GM23338 (cell line): ENCODE measurements around the gene JAKMIP1. TPM values are rescaled to one million over a fixed set of nuclear protein-coding genes. Genes with fewer than 3 reads are reported as not detected.

Source experiments
- ATAC-seq: fragments of 200-7000 bp; cut with Tn5 transposase; 3 replicates; pipeline ENCODE4 v1.9.1; 2020
- DNase-seq: peaks from one replicate; pipeline ENCODE4 v3.0.0-alpha.2; 2015; ENCODE audit warnings: low spot score
- H2AFZ ChIP-seq: fragments of 200-600 bp; sonication (generic); 2 replicates; pipeline ENCODE4 v1.8.0; 2016; ENCODE audit warnings: antibody characterized with exemption, mild to moderate bottlenecking, moderate library complexity
- H3F3A ChIP-seq: fragments of 200-600 bp; sonication (generic); replicated peaks from 2 replicates; pipeline ENCODE4 v1.8.0; 2017; ENCODE audit warnings: antibody characterized with exemption, mixed run types, low read depth
- H3K27ac ChIP-seq: fragments of 200-600 bp; sonication (generic); 2 replicates; pipeline ENCODE4 v1.6.1; 2016; ENCODE audit warnings: low read depth
- H3K27me3 ChIP-seq: fragments of 200-600 bp; sonication (generic); 2 replicates; pipeline ENCODE4 v1.8.0; 2016; ENCODE audit warnings: mild to moderate bottlenecking, mixed run types, moderate library complexity; ENCODE audit not compliant: insufficient read depth
- H3K36me3 ChIP-seq: fragments of 200-600 bp; sonication (generic); 2 replicates; pipeline ENCODE4 v1.8.0; 2016; ENCODE audit warnings: mild to moderate bottlenecking; ENCODE audit not compliant: insufficient read depth
- H3K4me1 ChIP-seq: fragments of 200-600 bp; sonication (generic); 2 replicates; pipeline ENCODE4 v1.8.0; 2016; ENCODE audit warnings: mild to moderate bottlenecking, moderate library complexity; ENCODE audit not compliant: insufficient read depth
- H3K4me2 ChIP-seq: fragments of 200-600 bp; sonication (generic); 2 replicates; pipeline ENCODE4 v1.7.1; 2017; ENCODE audit warnings: mixed run types
- H3K4me3 ChIP-seq: fragments of 200-600 bp; sonication (generic); 2 replicates; pipeline ENCODE4 v1.6.1; 2016; ENCODE audit warnings: mixed run types
- H3K79me2 ChIP-seq: fragments of 200-600 bp; sonication (generic); replicated peaks from 2 replicates; pipeline ENCODE4 v1.8.0; 2017; ENCODE audit warnings: mild to moderate bottlenecking; ENCODE audit not compliant: insufficient read depth
- H3K9me2 ChIP-seq: fragments of 200-600 bp; sonication (generic); 2 replicates; pipeline ENCODE4 v1.8.0; 2017; ENCODE audit not compliant: insufficient read depth
- H4K20me1 ChIP-seq: fragments of 200-600 bp; sonication (generic); replicated peaks from 2 replicates; pipeline ENCODE4 v1.8.0; 2017; ENCODE audit warnings: mild to moderate bottlenecking; ENCODE audit not compliant: insufficient read depth
- H3K27ac Mint-ChIP-seq: 2 replicates; pipeline ENCODE4 v1.8.0; 2020; ENCODE audit warnings: inconsistent platforms, mild to moderate bottlenecking, moderate library complexity, mixed read lengths
- H3K27me3 Mint-ChIP-seq: 3 replicates; pipeline ENCODE4 v1.8.0; 2022; ENCODE audit warnings: low read depth, mild to moderate bottlenecking, moderate library complexity, mixed read lengths, inconsistent platforms; ENCODE audit not compliant: insufficient read depth, poor library complexity
- H3K36me3 Mint-ChIP-seq: 3 replicates; pipeline ENCODE4 v1.8.0; 2021; ENCODE audit warnings: low read depth, mild to moderate bottlenecking, inconsistent platforms, moderate library complexity, mixed read lengths
- H3K4me1 Mint-ChIP-seq: 3 replicates; pipeline ENCODE4 v1.8.0; 2020; ENCODE audit warnings: mild to moderate bottlenecking, inconsistent platforms, mixed read lengths
- H3K4me3 Mint-ChIP-seq: 3 replicates; pipeline ENCODE4 v1.8.0; 2021; ENCODE audit warnings: moderate library complexity, mild to moderate bottlenecking, inconsistent platforms, mixed read lengths
- H3K9me3 Mint-ChIP-seq: 3 replicates; pipeline ENCODE4 v1.8.0; 2020; ENCODE audit warnings: moderate library complexity, mild to moderate bottlenecking, inconsistent platforms, mixed read lengths
- CREB1 ChIP-seq: fragments of 250-450 bp; sonication (Bioruptor Pico); IDR thresholded peaks from 2 replicates; pipeline ENCODE4 v1.5.0; 2020; ENCODE audit warnings: low read depth, mild to moderate bottlenecking, moderate library complexity
- CTCF ChIP-seq, 2 experiments: fragments of 200-600 bp in 1 of 2; sonication (generic) in 1 of 2; conservative IDR thresholded peaks; 2 replicates each; pipeline versions ENCODE4 v1.5.1 to v1.6.1; 2016 to 2017; ENCODE audit warnings: antibody characterized with exemption in 2 of 2, low read depth in 2 of 2, mild to moderate bottlenecking in 2 of 2, moderate library complexity in 1 of 2
- ETS1 ChIP-seq: IDR thresholded peaks from 2 replicates; pipeline ENCODE4 v1.6.1; 2016; ENCODE audit warnings: antibody characterized with exemption
- EZH2 ChIP-seq: fragments of 200-600 bp; sonication (generic); IDR thresholded peaks from one replicate; pipeline ENCODE4 v1.8.0; 2017; ENCODE audit warnings: antibody characterized with exemption, mild to moderate bottlenecking, low read depth; ENCODE audit not compliant: unreplicated experiment
- EZH2phosphoT487 ChIP-seq: fragments of 200-600 bp; sonication (generic); IDR thresholded peaks from one replicate; pipeline ENCODE4 v1.8.1; 2018; ENCODE audit warnings: antibody characterized with exemption; ENCODE audit not compliant: unreplicated experiment
- NANOG ChIP-seq: IDR thresholded peaks from 2 replicates; pipeline ENCODE4 v1.6.1; 2016; ENCODE audit warnings: antibody characterized with exemption, borderline replicate concordance
- STAT1 ChIP-seq: IDR thresholded peaks from one replicate; pipeline ENCODE4 v1.6.1; 2016; ENCODE audit warnings: antibody characterized with exemption; ENCODE audit not compliant: unreplicated experiment
- ZNF114 ChIP-seq: fragments of 250-450 bp; sonication (Bioruptor Pico); IDR thresholded peaks from 2 replicates; pipeline ENCODE4 v1.5.0; 2020; ENCODE audit warnings: mild to moderate bottlenecking, moderate library complexity
- ZNF331 ChIP-seq: fragments of 250-450 bp; sonication (Bioruptor Pico); IDR thresholded peaks from 2 replicates; pipeline ENCODE4 v1.5.0; 2020; ENCODE audit warnings: low read depth, mild to moderate bottlenecking, moderate library complexity
- polyA plus RNA-seq: library from polyadenylated mRNA; unstranded; fragments of >200 nt; fragmentation: Nextera tagmentation; extraction: Ambion mirVana; gene quantifications from 2 replicates; pipeline ENCODE4 v1.2.1, GENCODE V29; 2016
- total RNA-seq: library from RNA; depleted of rRNA; stranded (reverse); fragments of >200 nt; shearing (Covaris generic); gene quantifications from 2 replicates; pipeline ENCODE4 v1.2.3, GENCODE V29; 2014
- TF ChIP-seq, protein P1 (sequence below): fragments of 250-450 bp; sonication (Bioruptor Pico); IDR thresholded peaks from 2 replicates; pipeline ENCODE4 v1.5.0; 2020; ENCODE audit warnings: mild to moderate bottlenecking, moderate library complexity

Gene JAKMIP1
- total and polyA plus RNA-seq, 2 experiments from 2014 or later: 4.6 to 5.1 TPM

DNA sequence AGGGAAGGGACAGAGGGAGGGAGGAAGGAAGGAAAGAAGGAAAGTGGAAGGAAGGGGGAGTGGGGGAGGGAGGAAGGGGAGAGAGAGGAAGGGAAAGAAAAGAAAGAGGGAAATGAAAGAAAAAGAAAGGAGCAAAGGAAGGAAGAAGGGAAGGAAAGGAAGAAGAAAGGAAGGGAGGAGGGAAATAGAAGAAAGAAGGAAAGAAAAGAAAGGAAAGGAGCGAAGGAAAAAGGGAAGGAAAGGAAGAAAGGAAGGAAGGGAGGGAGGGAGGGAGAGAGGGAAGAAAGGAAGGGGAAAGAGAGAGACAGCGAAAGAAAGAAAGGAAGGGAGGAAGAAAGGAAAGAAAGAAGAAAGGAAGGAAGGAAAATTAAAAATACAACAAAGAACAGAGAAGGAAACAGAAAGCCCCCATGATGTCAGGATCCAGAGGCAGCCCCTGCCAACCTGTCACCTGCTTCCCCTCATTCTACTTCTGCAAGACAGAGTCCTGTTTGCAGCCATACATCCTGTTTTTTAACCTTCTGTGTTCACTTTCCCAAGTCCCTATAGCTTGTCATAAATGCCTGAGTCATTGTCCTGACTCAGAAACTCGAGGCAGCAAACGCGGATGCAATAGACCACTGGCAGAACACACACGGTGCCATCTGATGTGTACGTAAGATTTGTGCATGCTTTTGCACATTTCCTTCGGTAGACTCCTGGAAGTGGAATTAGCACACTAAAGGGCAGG is 105.2 kb downstream of the JAKMIP1 start (continued):
- no peak for TF ChIP-seq EZH2phosphoT487
- no peak for TF ChIP-seq EZH2
- no peak for TF ChIP-seq CREB1
- no peak for TF ChIP-seq ZNF114 (CRISPR knock-in tag)
- TF ChIP-seq STAT1: no peak

DNA sequence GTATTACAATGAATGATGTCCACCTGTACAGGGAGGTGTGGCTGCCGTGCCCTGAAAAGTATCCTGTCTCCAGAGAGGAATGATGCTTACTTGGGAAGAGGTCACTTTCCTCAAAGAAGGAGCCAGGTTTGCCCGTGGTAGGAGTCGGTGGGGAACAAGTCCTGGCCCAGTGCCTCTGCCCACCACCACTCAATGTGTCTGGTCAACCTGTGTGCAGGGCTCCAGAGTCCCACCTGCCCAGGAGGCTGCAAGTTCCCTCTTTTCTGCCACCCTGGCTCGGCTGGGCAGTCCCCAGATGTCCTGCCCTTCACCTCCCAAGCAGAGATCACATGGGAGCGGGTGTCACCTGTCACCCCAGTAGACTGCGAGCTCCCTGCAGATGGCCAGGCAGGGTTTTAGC is 106.7 kb downstream of the JAKMIP1 start:
- DNase-seq (no peak), ATAC-seq (no peak)
- H3F3A ChIP-seq: no peaks in the 10 kb centered on the region
- peaks cover 7% of the 10 kb centered on the region; the same call in 1 of the 2 replicates for H3K4me1 ChIP-seq
- TF ChIP-seq ZNF331: no peak
- no peak for TF ChIP-seq ZNF114 (CRISPR knock-in tag)
- TF ChIP-seq, protein P1, sequence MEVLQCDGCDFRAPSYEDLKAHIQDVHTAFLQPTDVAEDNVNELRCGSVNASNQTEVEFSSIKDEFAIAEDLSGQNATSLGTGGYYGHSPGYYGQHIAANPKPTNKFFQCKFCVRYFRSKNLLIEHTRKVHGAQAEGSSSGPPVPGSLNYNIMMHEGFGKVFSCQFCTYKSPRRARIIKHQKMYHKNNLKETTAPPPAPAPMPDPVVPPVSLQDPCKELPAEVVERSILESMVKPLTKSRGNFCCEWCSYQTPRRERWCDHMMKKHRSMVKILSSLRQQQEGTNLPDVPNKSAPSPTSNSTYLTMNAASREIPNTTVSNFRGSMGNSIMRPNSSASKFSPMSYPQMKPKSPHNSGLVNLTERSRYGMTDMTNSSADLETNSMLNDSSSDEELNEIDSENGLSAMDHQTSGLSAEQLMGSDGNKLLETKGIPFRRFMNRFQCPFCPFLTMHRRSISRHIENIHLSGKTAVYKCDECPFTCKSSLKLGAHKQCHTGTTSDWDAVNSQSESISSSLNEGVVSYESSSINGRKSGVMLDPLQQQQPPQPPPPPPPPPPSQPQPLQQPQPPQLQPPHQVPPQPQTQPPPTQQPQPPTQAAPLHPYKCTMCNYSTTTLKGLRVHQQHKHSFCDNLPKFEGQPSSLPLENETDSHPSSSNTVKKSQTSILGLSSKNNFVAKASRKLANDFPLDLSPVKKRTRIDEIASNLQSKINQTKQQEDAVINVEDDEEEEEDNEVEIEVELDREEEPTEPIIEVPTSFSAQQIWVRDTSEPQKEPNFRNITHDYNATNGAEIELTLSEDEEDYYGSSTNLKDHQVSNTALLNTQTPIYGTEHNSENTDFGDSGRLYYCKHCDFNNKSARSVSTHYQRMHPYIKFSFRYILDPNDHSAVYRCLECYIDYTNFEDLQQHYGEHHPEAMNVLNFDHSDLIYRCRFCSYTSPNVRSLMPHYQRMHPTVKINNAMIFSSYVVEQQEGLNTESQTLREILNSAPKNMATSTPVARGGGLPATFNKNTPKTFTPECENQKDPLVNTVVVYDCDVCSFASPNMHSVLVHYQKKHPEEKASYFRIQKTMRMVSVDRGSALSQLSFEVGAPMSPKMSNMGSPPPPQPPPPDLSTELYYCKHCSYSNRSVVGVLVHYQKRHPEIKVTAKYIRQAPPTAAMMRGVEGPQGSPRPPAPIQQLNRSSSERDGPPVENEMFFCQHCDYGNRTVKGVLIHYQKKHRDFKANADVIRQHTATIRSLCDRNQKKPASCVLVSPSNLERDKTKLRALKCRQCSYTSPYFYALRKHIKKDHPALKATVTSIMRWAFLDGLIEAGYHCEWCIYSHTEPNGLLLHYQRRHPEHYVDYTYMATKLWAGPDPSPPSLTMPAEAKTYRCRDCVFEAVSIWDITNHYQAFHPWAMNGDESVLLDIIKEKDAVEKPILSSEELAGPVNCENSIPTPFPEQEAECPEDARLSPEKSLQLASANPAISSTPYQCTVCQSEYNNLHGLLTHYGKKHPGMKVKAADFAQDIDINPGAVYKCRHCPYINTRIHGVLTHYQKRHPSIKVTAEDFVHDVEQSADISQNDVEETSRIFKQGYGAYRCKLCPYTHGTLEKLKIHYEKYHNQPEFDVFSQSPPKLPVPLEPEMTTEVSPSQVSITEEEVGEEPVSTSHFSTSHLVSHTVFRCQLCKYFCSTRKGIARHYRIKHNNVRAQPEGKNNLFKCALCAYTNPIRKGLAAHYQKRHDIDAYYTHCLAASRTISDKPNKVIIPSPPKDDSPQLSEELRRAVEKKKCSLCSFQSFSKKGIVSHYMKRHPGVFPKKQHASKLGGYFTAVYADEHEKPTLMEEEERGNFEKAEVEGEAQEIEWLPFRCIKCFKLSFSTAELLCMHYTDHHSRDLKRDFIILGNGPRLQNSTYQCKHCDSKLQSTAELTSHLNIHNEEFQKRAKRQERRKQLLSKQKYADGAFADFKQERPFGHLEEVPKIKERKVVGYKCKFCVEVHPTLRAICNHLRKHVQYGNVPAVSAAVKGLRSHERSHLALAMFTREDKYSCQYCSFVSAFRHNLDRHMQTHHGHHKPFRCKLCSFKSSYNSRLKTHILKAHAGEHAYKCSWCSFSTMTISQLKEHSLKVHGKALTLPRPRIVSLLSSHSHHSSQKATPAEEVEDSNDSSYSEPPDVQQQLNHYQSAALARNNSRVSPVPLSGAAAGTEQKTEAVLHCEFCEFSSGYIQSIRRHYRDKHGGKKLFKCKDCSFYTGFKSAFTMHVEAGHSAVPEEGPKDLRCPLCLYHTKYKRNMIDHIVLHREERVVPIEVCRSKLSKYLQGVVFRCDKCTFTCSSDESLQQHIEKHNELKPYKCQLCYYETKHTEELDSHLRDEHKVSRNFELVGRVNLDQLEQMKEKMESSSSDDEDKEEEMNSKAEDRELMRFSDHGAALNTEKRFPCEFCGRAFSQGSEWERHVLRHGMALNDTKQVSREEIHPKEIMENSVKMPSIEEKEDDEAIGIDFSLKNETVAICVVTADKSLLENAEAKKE (CRISPR knock-in tag): no peak
- TF ChIP-seq CREB1: no peak
- TF ChIP-seq EZH2: no peak
- no peak for TF ChIP-seq CTCF (conservative IDR thresholded peaks at IDR 0.05; ENCODE audit: low read depth in 2 of 2)
- no peak for TF ChIP-seq EZH2phosphoT487
- TF ChIP-seq ETS1: no peak
- TF ChIP-seq STAT1: no peak
- no peak for TF ChIP-seq NANOG
- H3K4me2 ChIP-seq: no peak overlapping the region
- Mint-ChIP-seq H3K4me3 (no peak overlapping the region), H3K9me3 (no peaks in the 10 kb centered on the region), H3K27ac (no peak overlapping the region), H3K4me1 (peaks cover 23% of the 10 kb centered on the region), H3K36me3 (no peaks in the 10 kb centered on the region), H3K27me3 (peaks cover 6% of the 10 kb centered on the region)
- no peak overlapping the region for H3K4me3 ChIP-seq
- no peak overlapping the region for H3K27ac ChIP-seq
- H3K79me2 ChIP-seq: no peaks in the 10 kb centered on the region
- H2AFZ ChIP-seq: no peak overlapping the region
- no peaks in the 10 kb centered on the region for H3K9me2 ChIP-seq
- no peaks in the 10 kb centered on the region for H3K27me3 ChIP-seq
- no peaks in the 10 kb centered on the region; the same call in 1 of the 2 replicates for H3K36me3 ChIP-seq
- no peaks in the 10 kb centered on the region for H4K20me1 ChIP-seq
